ENCODE results near the gene SNX27.
"Not testable (repeated sequence)": the region's sequence is repeated elsewhere in the genome, so short reads cannot be mapped to it uniquely, and the experiment has no call there.

SNX27 gene

DNA sequence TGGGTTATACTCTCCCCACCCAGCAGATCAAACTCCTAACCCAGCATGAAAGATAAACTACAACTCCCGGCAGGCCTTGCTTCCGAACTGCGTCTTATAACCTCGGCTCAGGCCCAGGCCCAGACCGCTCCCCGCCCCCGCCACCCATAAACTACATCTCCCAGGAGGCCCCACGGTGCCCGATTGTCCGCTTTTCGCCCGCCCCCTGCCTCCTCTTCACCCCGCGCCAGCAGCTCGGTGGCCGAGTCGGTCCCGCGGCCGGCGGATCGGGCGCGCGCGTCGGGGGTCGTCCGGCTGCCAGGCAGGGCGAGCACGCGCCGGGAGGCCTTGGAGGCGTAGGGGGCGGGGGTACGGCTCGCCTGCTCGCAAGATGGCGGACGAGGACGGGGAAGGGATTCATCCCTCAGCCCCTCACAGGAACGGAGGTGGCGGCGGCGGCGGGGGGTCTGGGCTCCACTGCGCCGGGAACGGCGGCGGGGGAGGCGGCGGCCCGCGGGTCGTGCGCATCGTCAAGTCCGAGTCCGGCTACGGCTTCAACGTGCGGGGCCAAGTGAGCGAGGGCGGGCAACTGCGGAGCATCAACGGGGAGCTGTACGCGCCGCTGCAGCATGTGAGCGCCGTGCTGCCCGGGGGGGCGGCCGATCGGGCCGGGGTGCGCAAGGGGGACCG is at the start of gene SNX27:
TSS of gene SNX27 (plus strand) at position 219 of the 669 bp plus-strand sequence. CDS start at position 371, 152 bp downstream.
- DNase-seq (ENCODE audit: low read depth in 2 of 2) = peak; percentile 70 to 72

DNA sequence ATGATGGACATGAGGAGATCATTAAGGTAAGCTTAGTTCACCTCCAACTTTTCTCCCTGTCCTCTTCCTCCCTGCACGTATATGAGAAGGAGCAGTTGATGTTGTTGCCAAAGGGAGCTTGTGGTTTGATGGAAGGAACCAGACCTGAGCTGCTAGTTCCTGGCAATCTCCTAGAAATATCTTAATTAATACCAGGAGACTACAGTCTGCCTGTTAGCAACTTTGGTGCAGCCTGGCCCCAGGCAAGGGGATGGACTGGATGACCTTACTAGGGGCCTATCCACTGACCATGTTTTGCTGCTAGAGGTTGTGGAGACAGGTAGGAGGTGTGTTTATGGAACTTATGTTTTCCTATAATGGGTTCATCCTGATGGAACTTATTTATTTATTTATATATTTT is 49.2 kb upstream of the SNX27 start:
- DNase-seq (ENCODE audit: low read depth in 2 of 2) = no peak

DNA sequence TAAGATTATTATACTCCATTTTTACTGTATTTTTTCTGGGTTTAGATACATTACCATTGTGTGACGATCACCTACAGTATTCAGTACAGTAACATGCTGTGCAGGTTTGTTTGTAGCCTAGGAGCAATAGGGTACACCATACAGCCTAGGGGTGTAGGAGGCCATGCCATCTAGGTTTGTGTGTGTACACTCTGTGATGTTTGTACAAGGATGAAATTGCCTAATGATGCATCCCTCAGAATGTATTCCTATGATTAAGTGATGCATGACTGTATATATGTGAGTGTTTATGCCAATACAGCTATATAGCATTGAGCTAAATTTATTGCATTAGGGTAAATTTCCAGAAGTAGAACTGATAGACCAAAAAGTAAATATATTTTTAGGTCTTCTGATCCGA is 48.5 kb upstream of the SNX27 start:
- DNase-seq (ENCODE audit: low read depth in 2 of 2) = no peak

DNA sequence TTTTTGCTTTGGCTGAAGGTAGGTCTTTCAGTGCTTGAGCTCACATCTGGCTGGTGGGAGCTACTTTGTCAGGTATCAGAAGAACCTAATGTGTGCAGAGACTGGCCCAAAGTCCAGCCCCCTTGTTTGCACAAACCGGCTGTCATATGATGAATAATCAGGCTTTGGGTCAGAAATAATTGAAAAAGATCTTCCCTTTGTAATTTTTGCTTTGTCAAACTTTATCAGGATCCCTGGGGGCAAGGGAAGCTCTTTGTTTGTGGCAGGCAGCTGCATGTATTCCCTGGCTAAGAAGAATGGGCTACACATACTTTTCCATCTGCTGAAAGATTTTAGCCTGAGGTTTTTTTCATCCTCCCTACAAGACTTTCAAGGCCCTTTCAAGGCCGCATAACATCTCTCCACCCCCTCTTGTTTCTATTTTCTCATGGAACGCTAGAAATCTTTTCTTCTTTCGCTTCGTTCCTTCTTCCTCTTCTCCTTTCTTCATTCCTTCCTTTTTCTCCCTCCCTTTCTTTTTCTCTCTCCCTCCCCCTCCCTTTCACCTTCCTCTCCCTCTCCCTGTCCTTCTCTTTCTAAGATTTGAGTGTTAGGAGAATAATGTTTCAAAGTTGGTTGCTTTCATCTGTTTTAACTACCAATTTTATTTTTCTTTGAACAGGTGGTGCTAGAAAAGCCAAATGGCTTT is 46.2 kb upstream of the SNX27 start:
- no peak for DNase-seq (ENCODE audit: low read depth in 2 of 2)

DNA sequence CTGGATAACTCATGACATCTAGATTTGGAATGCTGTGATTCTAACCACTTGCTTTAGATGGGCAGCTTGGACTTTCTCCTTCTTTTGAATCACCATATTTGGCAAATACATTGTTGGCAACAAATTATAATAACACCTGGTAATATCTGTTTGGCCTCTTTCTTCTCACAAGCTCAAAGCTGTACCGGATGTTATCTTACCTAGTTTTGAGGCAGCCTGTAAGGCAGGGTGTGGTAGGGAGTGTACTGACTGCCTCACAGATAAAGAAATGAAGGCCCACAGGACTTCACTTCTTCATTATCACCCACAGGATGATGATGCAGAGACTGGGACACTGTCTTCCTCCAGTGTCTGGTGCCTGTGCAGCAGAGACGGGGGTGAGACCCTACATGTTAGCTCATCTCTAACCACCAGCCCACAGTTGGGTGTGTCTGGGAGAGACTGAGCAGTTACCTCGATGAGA is 43.2 kb upstream of the SNX27 start:
- no peak for DNase-seq (ENCODE audit: low read depth in 2 of 2)

DNA sequence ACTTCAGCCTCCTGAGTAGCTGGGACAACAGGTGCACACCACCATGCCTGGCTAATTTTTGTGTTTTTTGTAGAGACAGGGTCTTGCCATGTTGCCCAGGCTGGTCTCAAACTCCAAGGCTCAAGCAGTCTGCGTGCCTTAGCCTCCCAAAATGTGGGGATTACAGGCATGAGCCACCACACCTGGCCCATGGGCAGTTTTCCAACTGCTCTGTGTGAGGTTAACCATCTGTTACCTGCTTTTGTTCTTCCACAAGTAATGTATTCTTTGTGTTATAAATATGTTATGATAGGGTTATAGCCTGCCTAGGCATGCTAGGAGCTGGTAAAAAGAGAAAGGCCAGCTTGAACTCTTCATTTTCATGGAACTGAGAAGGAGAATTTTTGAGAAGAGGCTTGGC is 41.0 kb upstream of the SNX27 start:
- no peak for DNase-seq (ENCODE audit: low read depth in 2 of 2)

DNA sequence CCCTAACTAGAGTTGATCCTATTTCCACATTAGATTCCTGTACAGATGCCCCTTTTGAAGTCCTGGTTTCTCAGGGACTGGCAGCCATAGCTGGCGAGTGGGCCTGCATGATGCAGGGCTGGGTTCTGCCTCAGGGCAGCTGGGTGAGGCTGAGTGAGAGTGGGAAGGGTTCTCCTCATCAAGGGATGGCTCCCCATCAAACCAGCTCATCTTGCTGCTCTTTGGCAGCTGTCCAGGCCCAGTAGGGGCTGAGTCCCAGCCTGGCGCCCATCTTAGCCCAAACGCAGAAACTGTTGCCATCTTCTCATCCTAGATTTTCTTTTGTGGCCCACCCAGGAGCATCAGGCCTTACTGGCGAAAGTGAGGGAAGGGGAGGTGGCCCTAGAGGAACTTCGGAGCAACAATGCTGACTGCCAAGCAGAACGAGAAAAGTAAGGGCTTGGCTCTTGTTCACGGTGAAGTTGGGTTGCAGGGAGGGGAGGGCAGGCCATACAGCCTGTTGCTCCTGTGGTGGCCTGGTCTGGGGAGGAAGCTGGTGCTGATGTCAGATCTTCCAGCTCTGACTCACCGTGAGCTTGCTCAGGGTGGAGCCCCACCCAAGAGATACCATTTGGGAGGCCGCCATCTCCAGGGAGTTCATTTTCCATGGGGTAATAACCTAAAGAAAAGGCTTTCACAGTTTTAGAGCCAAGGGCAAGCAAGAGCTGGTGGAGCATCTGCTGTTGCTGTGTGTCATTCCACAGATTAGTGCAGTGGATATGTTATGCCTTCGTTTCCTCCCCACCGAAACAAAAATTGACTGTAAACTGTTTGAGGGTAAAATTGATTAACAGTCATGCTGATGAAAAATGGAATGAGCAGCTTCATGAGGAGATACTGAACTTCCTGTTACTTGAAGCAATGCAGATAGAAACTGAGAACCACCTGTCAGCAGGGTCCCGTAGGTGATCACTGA is 37.0 kb upstream of the SNX27 start:
- peak in 1 of 2 experiments; percentile 12 for DNase-seq (ENCODE audit: low read depth in 2 of 2)

DNA sequence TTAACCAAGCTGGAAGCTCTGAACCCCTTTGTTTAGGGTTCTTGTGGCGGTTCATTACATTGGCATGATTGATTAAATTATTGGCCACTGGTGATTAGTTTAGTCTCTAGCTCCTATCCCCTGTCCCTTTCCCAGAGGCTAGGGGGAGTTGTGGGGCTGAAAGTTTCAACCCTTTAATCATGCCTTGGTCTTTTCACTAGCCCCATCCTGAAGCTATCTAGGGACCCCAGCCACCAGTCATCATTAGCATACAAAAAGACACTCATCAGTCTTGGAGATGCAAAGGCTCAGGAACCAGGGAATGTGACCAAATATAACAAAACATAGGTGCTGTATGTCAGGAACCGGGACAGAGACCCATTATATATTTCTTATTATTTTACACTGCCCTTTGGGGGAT is 34.7 kb upstream of the SNX27 start:
- no peak for DNase-seq (ENCODE audit: low read depth in 2 of 2)

DNA sequence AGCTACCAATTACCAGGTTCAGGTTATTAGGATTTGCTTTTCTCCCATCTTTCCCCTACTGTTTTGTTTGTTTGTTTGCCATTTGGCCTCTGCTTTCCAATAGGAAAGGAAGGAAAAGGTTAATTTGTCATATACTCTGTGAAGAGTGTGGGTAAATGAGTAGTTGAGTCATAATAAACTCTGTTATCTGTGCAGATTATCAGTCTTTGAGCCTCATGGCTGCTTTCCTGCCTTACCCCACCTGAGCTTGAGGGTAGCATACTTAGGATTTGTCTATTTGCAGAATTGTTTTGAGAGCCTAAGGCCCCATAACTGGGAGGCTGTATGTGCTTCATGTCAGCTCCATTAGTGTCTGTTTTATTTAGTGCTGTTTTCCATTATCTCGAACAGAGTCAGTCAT is 32.9 kb upstream of the SNX27 start:
- no peak for DNase-seq (ENCODE audit: low read depth in 2 of 2)

DNA sequence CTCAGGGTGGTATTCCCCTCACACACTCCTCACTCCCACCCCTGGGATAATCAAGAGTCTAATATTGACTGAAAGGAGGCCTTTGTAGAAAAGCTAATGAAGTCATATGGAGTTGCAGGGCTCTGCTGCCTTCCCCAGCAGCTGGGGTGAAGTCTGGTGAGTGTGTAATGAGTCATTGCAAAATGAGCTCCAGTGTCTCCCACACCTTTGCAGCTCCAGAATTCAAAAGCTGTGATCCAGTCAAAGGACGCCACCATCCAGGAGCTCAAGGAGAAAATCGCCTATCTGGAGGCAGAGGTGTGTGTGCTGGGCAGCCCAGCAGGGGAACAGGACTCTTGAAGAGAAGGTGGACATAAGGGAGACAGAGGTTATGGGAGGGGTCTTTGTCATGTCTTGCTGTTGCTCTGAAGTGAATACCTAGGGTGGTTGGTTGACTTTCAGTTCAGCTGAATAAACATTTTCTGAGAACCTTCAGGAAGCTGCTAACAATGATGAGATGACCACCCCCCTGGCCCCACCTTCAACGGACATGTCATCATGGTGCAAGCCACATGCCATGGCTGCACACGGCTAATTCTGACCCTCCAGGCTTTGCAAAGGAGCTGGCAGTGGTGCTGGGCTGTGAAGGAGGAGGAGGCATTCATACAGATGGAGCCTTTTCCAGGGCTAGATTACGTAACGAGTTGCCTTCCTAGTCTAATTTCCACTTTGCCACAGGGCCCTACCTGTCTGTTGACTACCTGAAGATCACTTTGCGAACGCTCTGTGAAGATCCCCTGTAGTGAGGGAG is 32.2 kb upstream of the SNX27 start:
- DNase-seq (ENCODE audit: low read depth in 2 of 2) = no peak

DNA sequence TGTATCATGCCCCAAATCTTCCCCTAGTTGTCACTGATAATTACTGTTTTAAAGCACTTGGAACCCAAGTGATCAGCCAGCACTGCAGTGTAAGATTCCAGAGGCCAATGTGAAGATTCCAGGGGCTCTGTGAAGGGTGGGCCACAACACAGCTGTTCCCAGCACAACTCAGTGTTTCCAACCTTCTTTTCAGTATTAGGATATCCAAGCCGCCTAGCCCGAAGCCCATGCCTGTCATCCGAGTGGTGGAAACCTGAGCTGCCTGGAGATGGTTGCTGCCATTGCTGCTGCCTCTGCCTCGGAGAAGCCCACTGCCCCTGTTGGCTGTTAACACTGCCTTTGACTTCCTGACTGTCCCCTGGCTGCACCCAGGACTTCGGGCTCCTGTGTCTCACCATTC is 30.4 kb upstream of the SNX27 start:
- DNase-seq (ENCODE audit: low read depth in 2 of 2) = no peak

DNA sequence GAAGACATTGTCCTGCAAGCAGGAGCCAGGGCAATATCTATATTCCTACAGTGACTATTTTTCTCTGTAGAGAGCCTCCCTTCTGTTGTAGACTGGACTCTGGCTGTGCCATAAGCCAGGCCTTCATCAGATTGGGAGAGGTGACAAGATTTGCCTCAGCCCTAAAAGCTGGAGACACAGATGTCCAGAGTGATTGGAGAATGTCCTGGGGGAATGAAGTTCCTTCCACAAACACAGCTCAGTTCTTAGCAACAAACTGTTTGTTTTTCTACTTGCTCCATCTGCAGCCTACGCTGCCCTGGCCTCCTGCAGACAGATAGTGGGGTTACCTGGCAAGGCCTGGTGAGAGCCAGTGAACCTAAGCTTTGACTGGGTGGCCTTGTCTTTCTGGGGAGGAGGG is 29.9 kb upstream of the SNX27 start:
- no peak for DNase-seq (ENCODE audit: low read depth in 2 of 2)

DNA sequence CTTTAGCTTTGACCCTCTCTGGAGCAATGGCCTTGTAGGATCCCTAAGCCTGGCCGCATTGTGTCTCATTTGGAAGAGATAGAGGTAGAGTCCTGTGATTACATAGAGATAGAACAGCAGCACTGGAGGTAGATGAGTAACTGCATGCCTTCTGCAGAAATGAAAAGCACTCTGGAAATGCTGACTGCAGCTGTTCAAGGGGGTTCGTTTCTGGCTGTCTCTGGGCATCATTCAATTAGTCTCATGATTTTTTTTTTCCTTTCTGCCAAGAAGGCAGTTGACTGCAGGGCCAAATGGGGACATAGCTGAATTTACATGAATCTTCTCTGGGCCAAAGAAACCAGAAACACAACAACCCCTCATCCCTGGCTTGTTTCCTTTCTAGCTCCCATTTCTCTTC is 28.1 kb upstream of the SNX27 start:
- no peak for DNase-seq (ENCODE audit: low read depth in 2 of 2)

DNA sequence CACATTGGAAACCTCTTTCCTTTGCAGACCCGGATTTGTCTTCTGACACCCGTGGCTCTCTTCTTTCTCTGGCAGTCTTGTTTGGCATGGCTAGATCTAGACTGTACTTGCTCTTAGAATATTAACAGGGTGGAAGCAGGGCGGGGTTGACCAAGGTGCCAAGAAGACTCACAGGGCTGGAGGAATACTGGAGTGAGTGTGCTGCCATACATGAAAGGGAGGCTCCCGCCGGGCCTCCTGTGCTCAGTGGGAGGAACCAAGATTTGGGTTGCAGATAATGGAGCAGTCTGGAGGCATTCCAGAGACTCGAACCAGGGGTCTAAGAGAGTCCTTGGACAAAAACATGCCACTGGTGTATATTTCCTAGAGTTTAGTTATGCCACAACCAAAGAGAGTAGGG is 27.6 kb upstream of the SNX27 start:
- DNase-seq (ENCODE audit: low read depth in 2 of 2) = no peak

DNA sequence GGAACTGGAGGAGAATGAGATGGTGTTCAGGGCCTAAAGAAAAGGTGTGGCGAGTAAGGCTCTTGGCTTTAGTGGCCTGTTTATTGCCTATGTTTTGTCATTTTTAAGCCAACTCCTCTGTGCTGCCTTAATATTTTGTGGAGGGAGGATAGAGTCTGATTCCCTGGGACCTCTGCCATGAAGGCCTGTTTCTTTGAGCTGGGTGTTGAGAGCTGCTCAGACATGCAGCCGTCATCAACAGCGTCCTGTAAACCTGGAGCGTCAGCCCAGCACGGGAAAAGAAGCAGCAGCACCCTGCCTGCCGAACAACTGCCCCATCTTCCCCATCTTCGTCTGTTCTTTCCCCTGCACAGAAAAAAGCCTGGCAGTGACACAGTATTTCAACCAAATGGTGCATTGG is 27.1 kb upstream of the SNX27 start:
- DNase-seq (ENCODE audit: low read depth in 2 of 2) = no peak

DNA sequence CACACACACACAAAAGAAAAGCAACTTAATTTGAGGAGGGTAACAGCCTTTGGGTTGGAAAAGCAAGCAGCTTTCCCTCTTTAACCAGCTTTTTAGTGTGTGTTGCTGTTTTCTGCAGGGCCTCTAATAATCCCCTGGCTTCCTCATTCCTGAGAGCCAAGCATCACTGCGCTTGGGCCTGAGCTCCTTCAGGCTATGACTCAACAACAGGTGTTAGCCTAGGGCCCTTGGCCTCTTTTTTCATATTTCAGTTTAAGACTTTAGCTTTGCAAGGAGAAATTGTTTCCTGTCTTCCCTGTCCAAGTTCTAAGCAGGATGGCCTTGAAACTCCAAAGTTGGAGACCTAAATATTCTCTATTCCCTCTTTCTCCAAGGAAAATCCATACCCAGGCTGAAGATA is 26.2 kb upstream of the SNX27 start:
- no peak for DNase-seq (ENCODE audit: low read depth in 2 of 2)

DNA sequence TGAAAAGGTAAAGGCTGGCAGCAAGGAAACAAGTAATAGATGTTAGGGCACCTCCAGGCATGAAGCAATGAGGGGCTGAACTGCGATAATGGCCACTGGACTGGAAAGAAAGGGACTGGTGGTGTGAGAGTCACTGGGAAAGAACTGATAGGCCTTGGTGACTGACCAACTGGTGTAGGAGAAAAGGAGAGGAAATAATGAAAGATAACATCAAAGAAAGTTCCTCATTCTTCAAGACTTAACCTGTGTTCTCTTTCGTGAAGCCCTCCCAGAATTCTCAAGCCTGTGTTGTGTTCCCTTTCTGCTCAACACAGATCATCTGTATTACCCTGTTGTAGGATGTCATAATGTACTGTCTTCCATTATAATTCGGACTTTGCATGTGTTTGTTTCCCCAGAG is 20.9 kb upstream of the SNX27 start:
- no peak for DNase-seq (ENCODE audit: low read depth in 2 of 2)

DNA sequence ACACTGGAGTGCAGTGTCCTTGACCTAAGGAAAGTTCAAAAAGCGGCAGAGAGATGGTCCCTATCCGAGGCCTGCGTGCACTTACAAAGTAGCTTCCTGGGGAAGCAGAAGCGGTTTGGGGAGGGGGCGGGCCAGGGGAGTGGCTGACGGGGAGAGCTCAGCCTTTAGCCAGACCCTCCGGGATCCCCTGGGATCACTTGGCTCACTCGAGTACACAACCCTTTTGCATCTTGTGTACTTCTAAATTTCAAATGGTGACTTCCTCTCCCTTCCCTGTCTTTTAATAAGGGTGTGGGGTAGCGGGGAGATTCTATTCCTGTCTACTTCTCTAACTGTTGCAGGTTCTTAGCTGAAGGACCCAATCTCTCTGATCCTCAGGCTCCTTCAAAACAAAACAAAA is 18.1 kb upstream of the SNX27 start:
- no peak for DNase-seq (ENCODE audit: low read depth in 2 of 2)

DNA sequence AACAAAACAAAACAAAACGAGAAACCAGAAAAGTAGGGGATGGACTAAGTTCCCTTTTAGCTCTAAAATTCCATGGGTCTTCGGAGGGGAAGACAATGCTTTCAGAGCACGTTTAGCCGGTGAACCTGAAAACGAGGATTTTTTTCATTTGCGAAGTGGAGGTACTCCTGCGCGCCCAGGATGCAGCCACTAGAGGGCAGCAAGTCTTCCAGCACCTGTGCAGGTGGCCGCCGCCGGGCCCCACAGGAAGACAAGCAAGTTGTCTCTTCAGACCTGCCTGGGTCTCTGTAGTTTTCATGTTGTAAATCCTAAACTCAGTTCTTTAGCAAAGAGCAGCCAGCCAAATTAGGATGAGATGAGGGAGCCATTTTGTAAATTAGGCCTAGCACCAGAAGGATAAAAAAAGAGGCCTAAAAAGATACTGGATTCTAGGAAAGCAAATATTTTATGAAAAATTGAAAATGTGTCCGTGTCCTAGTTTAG is 17.7 kb upstream of the SNX27 start:
- DNase-seq (ENCODE audit: low read depth in 2 of 2) = no peak

DNA sequence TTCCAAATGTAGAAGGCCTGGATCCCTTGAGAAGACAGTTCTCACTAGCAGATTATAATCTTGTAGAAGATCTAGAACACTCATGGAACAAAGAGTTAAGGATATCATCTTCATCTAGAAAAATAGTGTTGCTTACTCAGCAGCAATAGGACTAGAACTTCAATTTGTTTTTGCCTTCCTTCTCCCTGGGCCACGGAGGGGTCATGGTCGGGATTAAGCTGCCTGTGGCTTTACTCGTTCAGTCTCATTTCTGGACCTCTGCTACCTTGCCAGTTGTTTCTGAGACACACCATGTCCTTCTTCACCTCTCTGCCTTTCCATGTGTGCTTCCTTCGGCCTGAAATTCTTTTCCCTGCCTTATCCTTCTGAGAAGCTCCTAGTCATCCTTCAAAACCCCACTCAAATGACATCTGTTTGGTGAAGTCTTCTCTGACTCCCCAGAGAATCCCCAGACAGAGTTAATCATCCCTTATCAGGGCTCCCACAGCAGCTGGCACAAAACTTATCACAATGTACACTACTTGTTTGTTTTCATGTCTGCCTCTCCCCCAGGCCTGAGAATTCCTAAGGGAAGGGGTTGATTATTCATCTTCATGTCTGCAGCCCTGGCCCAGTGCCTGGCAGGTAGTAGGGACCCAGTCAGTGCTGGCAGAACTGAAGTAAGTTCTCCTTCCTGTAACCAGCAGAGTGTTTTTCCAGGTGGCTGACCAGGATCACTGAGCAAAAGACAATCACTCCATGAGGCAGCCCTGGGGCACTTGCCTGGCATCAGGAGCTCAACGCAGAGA is 15.5 kb upstream of the SNX27 start:
- DNase-seq (ENCODE audit: low read depth in 2 of 2) = no peak

DNA sequence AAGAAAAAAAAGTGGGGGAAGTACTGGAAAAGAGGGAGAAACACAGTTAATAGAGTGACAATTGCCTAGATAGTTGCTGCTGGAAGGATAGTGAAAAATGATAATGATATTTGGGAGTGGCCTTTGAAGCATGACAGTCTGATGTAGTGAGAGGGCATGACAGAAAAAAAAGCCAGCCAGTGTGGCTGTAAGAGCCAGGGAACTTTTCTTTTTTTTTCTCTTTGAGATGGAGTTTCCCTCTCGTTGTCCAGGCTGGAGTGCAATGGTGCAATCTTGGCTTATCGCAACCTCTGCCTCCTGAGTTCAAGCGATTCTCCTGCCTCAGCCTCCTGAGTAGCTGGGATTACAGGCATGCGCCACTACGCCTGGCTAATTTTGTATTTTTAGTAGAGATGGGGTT is 9.3 kb upstream of the SNX27 start:
- DNase-seq (ENCODE audit: low read depth in 2 of 2) = not testable (repeated sequence)
